T-helper 1 cell (primary cell): ENCODE measurements around the gene CAND2.
"Not testable (repeated sequence)": the region's sequence is repeated elsewhere in the genome, so short reads cannot be mapped to it uniquely, and the experiment has no call there.

ENCODE experiments used
- DNase-seq, 5 donors: peaks; one replicate each; pipeline ENCODE4 v3.0.0-alpha.2; 2012 to 2020

CAND2 gene

DNA sequence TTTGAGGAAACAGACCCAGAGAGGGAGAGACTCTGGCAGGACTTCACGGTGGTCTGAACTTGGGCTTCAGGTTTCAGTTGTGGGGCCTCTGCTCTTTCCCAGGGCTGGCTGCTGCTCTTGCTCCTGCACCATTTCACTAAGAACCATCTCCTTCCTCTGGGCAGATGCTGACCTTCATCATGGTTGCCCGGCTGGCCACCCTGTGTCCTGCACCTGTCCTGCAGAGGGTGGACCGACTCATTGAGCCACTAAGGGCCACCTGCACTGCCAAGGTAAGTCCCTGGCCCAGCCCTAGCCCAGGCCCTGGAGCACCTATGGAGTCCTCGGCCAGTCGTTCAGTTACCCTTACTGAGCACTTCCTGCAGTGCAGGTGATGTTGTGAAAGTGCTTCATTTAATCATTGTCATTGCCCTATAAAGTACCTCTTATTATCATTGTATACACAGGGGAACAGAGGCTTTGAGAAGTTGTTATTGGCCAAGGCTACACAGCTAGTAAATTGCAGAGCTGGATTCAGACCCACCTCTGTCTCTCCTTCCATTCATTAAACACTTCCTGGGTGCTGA is 34.9 kb downstream of the CAND2 start:
- DNase-seq, result no peak

GRCh38 chr3:12832350-12833221 is 36.1 kb downstream of the CAND2 start:
- DNase-seq, result no peak

- no peak for DNase-seq
These were observed 37.0 kb downstream of the CAND2 start for GRCh38 chr3:12833222-12834161.

GRCh38 chr3:12835052-12835665 is 38.7 kb downstream of the CAND2 start:
- no peak for DNase-seq

- no peak for DNase-seq
These were observed 41.0 kb downstream of the CAND2 start for GRCh38 chr3:12837295-12837986.

DNA sequence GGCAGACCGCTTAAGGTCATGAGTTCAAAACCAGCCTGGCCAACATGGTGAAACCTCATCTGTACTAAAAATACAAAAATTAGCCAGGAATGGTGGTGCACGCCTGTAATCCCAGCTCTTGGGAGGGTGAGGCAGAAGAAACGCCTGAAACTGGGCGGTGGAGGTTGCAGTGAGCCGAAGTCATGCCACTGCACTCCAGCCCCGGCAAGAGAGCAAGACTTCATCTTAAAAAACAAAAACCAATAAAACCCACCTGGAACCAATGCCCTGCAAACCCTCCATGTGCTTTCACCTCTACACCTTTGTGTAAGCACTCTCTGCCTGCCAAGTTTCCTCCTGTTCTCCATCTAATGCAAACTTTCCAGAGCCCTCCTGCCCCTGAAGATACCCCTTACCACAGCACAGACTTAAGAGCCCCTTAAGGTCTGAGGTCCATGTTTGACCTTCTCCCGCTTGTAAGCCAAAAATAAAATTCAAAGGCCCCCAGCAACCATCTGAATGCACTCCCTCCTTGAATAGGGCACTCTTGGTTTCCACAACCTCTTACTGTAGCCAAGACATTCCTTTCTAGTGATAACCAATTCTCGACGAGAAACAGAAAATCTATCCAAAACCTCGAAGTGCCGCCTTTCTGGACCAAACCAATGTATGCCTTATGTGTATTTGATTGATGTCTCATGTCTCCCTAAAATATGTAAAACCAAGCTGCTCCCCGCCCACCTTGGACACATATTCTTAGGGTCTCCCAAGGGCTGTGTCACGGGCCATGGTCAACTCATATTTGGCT is 41.9 kb downstream of the CAND2 start:
- DNase-seq, result no peak

- no peak for DNase-seq
These were observed 42.9 kb downstream of the CAND2 start for GRCh38 chr3:12839156-12839946.

GRCh38 chr3:12840148-12840547 is 43.7 kb downstream of the CAND2 start:
- not testable (repeated sequence) for DNase-seq

DNA sequence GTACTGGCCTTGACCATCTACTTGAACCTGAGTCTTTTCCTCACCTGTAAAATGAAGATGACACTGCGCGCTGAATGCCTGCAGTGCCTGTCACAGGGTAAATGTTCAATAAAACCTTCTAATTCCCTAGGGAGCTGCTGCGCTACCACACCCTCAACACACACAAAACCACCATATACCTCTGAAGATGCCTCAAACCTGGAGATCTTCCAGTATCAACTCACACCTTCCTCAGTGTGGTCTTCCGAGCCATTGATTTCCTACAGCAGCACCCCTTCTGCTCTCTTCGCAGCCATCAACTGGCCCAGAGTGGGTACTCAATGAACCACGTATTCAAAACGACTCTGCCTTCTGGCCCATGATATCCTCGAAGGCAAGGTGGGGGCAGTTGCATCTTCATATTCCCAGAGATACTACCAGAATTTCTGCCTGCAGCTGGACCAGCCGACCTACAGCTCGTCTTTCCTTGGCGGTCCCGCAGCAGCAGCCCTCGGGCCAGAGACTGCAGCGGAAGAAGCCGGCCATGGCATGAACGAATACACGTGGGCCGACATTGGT is 44.2 kb downstream of the CAND2 start:
- peak in 2 of 5 donors; percentile 25 for DNase-seq

DNA sequence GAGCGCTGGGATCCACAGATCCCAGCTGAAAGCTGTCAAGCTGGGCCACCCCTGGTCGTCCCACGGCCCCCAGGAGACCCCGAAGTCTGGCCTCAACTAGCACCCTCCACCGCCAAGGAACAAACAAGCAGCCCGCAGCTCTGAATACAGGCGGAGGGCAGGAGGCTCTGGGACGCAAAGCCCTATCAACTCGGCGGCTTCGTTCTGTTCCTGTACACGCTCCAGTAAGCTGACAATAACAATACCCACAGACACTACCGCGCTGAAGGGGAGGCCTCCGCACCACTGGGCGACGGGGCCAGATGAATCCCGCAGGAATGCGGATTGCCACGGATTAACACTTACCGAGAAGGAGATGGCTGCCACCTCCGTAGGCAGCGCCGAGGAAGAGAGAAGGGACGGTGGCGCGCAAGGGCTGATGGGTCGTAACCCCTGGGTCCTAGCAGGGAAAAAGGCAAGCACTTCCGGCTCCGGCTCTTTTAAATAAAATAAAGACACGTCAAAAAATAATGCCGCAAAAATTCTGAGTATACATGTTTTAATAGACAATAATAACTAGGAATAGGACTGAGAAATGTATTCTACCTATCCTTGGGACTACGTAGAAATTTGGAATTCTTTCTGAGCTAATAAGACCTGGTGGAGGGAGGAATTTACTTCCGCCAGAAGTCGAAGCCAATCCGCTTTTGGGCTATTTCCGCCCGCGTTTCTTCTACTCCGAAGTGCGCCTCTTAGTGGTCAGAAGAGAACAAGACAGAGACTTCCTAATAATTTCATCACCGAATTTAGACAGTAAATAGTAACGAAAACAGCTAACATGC is 44.9 kb downstream of the CAND2 start, which contains the start of gene RPL32:
TSS of gene RPL32 (minus strand) at position 417 of the 821 bp plus-strand sequence. CDS start 1,328 bp downstream, outside the sequence.
- peak; percentile 66 to 94 (median 77) for DNase-seq

DNA sequence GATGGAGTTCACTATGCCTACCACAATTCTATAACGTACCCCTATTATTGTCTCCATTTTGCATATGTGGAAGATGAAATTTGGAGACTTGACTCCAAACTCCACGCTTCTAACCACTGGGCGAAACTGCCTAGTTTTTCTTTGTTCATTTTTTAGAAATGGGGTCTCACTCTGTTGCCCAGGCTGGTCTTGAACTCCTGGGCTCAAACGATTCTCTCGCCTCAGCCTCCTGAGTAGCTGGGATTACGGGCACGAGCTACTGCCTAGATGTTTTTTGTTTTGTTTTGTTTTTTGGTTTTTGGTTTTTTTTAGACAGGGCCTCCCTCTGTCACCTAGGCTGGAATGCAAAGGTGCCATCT is 45.5 kb downstream of the CAND2 start:
- no peak for DNase-seq

GRCh38 chr3:12842469-12842868 is 46.0 kb downstream of the CAND2 start:
- DNase-seq, result no peak

DNA sequence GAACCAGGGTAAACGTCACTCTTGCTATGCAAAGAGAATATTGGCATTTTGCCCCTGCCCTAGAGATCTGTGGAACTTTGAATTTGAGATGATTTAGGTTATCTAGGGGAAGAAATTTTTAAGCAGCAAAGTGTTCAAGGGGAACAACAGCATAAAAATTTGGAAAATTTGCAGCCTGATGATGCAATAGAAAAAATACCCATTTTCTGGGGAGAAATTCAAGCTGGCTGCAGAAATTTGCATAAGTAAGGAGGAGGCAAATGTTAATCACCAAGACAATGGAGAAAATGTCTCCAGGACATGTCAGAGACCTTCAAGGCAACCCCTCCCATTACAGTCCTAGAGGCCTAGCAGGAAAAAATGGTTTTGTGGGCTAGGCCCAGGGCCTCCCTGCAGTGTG is 49.3 kb downstream of the CAND2 start:
- no peak for DNase-seq

DNA sequence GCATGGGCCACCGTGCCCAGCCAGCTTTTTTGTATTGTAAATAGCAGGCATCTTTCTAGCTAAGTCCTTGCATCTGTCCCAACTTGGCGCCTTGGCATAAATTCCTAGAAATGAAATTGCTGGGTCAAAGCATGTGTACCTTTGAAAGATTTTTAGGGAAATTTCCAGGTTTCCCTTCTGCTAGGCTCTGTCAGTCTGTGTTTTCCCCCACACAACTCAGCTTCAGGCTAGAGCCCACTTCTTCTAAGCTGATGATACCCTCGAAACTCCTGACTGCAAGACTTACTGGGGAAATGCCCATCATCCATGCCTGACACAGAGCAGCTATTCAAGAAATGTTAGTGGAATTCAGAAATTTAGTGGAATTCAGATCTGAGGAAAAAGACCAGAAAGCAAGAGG is 55.7 kb downstream of the CAND2 start:
- no peak for DNase-seq

DNA sequence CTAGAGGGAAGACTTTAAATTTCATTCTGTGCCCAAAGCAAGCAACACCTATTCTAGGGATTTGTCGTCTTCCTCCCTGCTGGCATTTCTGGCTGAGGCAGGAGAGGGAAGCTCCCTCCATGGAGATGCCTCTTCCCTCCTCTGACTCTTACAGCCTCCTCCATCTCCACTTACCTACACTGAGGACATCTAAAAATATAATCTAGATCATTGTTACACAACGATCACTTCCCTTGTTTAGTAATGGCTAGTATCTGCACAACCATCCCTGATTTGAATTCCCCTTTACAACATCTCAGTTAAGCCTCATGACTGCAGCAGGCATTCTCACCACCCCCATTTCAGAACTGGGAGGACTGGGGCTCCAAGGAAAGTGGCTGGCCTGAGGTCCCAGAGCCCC is 57.4 kb downstream of the CAND2 start:
- DNase-seq, result not testable (repeated sequence)

DNA sequence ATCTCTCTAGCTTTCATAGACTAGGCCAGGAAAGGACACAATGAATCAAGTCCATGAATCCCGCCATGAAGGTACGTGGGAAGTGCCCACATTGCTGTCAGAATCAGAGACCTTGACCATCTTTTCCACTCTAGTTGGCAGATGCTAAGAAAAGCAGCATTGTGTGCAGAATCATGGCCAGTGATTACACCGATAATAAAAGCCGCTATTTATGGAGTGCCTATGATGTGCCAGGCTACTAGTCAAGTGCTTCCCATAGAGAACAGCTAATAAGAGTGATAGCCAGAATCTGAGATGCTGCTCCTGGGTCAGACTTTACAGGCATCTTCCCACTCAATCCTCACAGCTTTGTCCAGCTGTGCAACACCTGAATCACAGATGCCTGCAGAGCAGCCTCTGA is 58.1 kb downstream of the CAND2 start:
- no peak for DNase-seq

GRCh38 chr3:12856626-12857025 is 60.1 kb downstream of the CAND2 start:
- DNase-seq, result no peak

DNA sequence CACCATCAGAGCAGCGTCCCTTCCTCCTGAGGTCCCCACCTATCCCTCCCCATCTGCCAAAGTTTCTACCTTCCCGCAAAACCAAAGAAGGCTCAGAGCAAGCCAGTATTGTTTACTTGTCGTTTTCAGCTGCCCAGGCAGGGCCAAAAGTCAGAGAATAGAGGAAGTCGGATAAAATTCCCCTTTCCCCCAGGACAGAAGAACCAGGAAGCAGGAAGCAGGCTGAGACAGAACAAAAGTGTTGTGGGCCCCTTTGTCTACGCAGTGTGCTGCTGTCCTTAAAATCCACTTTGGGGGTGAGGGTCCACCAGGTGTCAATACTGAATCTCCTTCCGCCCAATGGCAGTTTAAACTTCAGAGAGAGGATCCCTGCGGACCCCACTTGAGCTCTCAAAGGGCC is 63.4 kb downstream of the CAND2 start:
- DNase-seq, result no peak

GRCh38 chr3:12861611-12862010 is 65.1 kb downstream of the CAND2 start:
- no peak for DNase-seq
